HG02970 (cell line): ENCODE results near the gene SORBS1.

ENCODE experiments used
- ATAC-seq: cut with Tn5 transposase; IDR thresholded peaks from one replicate; pipeline ENCODE4 v1.9.1; 2021; ENCODE audit warnings: mild to moderate bottlenecking, moderate library complexity, moderate number of reproducible peaks; ENCODE audit not compliant: unreplicated experiment, low FRiP score

Gene SORBS1

DNA sequence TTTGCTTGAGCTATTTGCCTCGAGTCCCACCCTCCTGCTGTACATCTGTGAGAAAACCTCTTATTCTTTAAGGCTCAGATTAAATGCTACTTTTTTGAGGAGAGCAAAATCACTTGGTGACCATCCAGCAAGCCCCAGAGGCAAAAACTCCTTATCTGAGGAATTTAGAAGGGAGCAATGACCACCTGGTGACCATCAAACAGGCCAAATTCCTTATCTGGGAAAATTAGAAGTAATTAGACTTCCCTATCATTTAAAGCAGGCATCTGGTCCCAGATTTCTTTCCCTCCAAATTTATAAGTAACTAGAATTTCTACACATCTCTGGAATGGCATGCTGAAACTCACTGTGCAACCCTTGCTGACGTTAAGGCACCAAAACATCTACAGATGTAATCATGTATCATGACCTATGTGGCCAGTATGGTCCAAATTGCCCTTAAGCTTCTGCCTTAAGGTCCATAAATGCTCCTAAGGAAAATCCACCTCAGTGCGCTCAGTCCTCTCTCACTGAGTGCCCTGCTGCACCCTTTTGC, 229.5 kb downstream of the SORBS1 start:
- ATAC-seq, result no peak

DNA sequence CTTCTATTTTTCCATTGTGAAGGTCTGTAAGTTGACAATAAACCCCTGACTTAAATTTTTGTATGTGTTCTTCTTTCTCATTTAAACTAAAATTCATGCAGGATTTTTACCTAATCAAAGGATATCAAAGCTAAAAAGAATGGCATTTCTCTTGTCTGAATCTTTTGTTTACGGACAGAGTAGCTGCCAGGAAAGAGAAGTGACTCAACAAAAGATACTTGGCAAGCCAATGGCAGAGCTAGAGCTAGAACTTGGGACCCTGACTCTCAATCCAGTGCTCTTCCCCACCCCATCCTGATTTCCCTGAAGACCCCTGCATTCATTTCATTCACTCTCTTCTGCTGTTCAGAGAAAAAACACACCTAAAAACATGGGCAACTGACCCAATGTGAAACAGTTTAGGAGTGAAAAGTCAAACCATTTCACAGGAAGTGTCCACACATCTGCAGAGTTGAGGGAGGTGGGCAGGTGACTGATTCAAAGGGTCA, 230.2 kb downstream of the SORBS1 start:
- ATAC-seq, result no peak

DNA sequence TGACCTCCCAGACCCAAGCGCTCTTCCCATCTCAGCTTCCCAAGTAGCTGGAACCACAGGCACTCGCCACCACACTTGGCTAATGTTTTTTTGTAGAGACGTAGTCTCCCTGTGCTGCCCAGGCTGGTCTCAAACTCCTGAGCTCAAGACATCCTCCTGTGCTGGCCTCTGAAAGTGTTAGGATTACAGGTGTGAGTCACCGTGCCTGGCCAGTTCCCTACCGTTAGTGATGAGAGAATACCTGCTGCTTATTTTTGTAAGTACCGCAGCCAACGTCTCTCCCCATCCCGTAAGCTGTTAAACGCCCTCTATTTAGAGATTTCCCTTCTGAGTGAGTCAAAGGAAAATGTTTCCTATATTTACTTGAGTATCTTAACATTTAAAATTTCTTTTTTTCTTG, 231.9 kb downstream of the SORBS1 start:
- ATAC-seq, result no peak

DNA sequence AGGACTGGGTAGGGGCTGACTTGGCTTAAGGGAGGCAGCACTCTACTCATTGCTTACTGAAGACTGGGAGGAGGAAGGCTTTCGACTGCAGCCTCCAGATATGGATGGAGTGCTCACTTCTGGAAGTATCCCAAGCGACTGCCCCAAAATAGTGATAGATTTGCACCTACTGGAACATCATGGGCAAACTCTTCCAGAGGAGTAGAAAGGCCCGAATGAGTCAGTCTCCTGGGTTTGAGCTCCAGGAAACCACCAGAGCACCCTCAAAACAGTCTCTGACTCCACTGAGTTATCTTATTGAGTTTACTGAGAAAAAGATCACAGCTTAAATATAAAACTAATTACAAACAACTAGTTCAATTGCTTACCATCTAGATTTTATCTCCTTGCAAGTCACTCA, 233.2 kb downstream of the SORBS1 start:
- no peak for ATAC-seq

GRCh38 chr10:95327367-95327766, 233.8 kb downstream of the SORBS1 start:
- no peak for ATAC-seq

DNA sequence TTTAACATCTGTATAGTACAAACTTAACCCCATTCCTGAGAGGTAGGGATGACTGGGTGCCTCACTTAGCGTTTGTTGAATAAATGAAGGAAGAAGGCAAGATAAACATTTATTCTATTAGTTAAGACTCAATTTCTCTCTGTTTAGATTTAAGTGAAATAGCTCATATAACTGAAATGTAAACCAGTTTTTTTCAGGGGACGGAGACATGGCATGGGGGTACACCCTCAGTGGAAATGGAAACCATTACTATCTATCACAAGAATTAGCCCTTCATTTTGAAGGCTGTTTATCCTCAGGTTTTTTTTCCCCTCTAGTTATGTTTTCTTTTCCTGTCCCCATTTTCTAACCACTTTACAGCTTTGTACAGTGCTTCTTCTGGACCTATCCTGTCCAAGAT, 234.8 kb downstream of the SORBS1 start:
- ATAC-seq, result no peak

DNA sequence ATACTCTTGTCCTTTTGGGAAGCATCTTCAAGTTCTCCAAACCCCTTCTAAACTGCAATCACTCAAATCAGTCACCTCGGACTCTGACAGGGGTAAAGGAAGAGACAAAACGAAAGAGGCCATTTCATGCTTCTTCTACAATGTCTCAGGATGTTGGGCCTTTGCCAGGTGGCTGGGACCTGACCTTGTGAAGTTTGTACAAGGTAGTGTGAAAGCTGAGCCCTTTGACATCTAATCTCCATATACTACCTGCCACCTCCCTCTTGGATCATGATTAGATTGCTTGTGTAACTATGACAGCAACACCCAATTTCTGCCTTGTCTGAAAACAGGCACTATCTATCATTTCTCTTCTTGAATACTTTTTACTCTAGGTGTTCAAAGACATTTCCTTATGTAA, 235.3 kb downstream of the SORBS1 start:
- ATAC-seq, result no peak

- ATAC-seq, result no peak
Observed at GRCh38 chr10:95324436-95325268, 236.5 kb downstream of the SORBS1 start.

- no peak for ATAC-seq
Observed at GRCh38 chr10:95321554-95322301, 239.4 kb downstream of the SORBS1 start.

GRCh38 chr10:95319239-95319638, 241.9 kb downstream of the SORBS1 start:
- no peak for ATAC-seq

GRCh38 chr10:95315509-95315908, 245.7 kb downstream of the SORBS1 start:
- ATAC-seq, result no peak

- ATAC-seq, result no peak
Observed at GRCh38 chr10:95314192-95314918, 246.8 kb downstream of the SORBS1 start.

GRCh38 chr10:95312986-95313495, 248.1 kb downstream of the SORBS1 start:
- ATAC-seq, result no peak

DNA sequence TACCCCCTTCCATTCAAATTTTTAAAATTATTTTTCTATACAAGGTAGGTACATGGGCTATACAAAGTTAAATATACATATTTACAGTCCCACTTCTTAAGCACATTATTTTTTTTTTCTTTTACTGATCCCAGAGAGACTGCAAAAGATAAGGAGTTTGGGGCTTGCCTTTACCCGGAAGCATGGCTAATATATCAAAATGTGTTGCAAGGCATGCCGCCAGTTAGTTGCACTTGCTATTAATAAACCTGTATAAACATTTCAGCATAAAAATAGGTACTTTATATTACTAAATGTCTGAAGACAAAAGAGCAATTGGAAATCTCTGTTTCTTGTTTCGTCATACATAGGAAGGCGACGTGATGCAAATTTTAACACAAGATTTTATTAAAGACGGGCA, 248.9 kb downstream of the SORBS1 start:
- ATAC-seq, result no peak

DNA sequence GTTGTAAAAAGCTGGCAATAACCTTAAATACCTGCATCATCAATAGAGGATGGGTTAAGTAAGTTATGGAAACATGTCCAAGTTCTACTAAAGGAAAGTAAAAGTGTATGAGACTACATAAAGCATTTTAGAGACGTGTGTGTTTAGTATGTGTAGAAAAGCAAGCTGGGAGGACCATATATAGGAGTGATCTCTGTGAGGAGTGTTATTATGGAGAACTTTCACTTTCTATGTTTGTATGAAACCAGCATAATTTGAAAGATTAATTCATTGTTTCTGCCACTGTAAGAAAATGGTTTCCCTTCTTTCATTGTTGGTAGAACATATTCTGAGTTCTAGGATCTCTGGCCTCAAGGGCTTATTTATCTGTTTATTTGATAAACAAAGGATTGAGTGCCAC, 251.2 kb downstream of the SORBS1 start:
- ATAC-seq, result no peak

DNA sequence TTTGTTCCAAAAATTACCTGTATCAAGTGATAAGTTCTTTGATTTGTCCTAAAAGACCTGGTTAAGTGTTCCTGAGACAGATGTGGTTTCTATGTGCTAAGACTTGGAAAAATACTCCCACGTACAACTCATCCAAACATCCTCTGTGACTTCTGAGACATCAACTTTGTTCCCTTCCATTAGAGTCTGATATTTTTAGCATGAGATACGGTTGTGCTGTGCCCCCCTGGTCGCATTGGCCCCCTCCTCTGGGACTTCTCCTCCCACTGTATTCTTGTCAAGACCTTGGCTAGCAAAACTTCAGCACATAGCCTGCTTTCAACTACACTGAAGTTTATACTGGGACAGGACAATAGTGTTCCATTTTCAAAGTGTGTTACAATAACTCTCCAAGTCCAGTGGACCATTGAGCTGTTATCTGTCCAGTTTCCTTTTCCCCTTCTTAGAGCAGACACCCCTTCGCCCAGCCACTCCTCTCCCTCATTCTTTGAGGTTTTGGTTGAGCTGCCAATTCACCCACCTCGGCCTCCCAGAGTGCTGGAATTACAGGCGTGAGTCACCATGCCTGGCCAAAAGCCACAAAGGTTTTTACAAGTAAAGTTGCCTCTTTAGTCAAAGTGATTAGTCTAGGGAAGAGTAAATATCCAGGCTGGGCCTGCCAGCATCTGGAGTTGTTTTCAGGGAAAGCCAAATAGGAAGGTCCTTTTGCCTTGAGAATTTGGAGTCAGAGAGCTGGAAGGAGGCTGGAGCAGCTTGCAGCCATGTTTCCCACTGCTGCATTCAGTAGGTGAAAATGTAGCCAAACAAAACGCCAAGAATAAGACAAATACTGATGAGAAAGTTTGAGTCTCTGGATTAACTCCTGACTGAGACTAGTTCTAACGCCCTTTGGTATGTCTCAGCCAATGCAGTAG, 252.5 kb downstream of the SORBS1 start:
- ATAC-seq, result no peak

DNA sequence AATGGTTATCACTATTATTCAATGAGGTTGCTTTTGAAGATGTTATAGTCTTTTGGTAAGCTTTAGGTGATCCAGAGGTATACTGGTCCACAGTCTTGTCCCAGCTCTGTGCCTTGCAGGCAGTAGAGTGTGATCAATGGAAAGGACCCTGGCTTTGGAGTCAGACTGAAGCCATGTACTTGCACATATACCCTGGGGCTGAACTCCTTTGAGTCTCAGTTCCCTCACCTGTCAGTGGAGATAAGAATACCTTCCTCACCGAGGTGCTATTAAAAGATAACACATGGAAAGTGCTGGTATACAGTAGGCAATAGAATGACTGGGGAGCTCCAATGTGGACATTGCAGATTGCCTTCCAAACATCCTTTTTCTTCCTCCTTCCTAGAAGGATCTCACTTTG, 254.3 kb downstream of the SORBS1 start:
- ATAC-seq, result no peak

DNA sequence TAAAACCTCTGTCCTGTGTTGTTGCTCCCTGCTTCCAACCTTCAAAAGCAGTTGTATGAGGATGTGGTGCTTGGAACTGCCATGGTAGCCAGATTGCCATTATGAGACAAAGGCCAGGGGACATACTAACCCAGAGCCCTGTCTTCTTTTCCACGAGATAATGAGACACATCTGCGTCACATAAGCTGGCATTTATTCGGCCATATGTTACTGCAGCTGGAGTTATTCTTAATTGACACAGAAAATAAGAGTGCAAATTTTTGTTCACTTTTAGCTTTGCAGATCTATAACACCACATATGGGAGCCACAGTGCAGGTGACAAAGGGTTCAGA, 254.9 kb downstream of the SORBS1 start:
- ATAC-seq, result no peak

- no peak for ATAC-seq
Observed at GRCh38 chr10:95305606-95306317, 255.4 kb downstream of the SORBS1 start.
